Amygdala (tissue), 56 donors: ENCODE data around the gene PLAAT2.
"Not testable (repeated sequence)": the region's sequence is repeated elsewhere in the genome, so short reads cannot be mapped to it uniquely, and the experiment has no call there.

Source experiments
- DNase-seq, 56 donors: peaks; one replicate each; lab custom pipeline; 2025; lab: John Stamatoyannopoulos, UW

PLAAT2 gene

DNA sequence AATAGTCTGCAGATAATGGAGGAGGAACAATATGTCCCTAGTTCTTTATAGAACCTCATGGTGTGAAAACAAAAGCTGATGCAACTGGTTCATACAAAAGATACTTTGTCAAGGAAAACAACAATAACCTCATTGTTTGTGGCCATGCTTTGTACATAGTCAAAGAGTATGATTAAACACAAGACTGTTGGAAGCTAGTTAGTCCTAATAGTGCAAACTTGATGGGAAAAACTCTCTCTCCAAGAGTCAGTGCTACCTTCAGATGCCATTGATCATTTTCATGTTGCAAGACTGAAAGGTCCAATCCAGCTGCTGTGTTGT, 20.1 kb upstream of the PLAAT2 start:
- DNase-seq = peak in 5 of 56 donors; percentile 27 to 87 (median 34)

DNA sequence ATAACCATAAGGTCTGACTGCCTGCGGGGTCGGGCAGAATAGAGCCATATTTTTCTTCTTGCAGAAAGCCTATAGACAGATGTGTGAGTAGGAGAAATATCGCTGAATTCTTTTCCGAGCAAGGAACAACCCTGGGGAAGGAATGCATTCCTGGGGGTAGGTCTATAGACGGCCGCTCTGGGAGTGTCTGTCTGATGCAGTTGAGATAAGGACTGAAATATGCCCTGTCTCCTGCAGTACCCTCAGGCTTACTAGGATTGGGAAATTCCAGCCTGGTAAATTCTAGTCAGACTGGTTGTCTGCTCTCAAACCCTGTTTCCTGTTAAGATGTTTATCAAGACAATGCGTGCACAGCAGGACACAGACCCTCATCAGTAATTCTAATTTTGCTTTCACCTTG, 18.0 kb upstream of the PLAAT2 start:
- not testable (repeated sequence) for DNase-seq

DNA sequence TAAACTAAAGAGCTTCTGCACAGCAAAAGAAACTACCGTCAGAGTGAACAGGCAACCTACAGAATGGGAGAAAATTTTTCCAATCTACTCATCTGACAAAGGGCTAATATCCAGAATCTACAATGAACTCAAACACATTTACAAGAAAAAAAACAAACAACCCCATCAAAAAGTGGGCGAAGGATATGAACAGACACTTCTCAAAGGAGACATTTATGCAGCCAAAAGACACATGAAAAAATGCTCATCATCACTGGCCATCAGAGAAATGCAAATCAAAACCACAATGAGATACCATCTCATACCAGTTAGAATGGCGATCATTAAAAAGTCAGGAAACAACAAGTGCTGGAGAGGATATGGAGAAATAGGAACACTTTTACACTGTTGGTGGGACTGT, 15.7 kb upstream of the PLAAT2 start:
- DNase-seq = not testable (repeated sequence)

DNA sequence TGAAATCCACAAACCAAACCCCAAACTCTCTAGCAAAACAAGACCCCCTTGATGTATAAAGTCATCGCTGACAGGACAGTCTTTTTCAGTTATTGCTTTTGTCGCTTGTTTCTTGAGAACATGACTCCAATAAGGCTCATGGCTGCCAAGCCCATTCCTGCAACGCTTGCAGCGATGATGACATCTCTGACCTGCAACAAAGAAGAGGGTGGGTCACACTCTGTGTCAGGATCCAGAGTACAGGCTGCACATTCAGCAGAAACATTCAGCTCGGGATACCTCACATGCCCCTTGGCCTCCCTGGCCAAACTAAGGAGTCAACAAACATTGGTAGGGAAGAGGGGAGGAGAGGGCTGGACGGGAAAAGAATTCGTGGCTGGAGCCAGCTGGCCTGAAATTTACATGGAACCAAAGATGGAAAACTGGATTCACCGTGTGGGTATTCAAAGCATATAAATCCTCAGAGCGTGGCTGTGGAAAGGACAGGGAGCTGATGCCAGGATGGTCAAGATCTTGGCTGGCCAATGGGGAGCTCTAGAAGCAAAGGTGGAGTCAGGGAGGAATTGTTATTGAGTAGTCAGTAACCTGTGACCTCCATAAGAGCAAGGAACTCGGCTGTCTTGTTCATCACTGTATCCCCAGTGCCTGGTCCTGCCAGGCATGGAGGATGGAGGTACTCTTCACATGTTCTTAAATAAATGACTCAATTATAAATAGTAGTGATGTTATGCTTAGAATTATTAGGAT, 11.8 kb upstream of the PLAAT2 start:
- DNase-seq = no peak

DNA sequence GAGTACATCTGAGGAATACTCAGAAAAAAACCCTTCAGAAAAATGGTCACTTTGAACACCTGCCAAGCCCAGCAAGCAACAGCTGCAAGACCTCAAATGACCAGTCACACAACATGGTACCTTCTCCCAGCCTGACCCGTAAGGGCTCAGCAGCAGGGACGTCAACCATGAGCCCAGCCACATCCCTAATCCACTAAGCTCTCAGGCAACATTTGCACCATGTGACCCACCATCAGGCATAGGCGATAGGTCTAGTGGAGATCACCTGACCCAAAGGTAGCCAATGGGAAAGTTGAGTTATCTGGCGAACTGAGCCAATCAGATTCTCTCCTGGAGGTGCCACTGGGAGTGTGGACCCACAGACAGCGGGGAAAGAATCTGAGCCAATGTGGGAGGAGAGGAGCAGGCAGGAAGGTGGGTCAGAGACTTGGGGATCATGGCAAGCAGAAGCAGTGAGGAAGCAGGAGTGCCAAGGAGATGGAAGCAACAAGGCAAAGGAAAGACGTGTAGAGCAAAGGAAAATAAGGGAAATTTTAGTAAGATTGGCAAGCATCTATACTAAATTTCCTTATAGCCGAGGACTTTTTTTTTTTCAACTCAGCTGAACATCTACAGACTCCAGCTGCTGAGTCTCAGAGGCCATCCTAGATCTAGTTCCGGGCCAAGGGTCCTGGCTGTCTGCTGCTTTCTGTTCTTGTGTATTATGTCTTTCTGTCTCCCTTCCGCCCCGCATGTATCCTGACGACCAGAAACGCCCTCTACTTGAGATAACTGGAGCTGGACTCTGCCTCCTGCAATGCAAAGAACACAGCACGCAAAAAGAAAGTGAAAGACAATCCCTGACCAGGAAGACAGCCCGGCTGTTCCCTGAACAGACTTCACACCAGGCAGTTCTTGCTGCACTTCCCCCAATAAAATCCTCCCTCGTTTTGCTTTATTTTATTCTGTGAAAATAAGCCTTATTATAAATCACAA, 11.0 kb upstream of the PLAAT2 start:
- peak in 9 of 56 donors; percentile 25 to 42 (median 30) for DNase-seq

DNA sequence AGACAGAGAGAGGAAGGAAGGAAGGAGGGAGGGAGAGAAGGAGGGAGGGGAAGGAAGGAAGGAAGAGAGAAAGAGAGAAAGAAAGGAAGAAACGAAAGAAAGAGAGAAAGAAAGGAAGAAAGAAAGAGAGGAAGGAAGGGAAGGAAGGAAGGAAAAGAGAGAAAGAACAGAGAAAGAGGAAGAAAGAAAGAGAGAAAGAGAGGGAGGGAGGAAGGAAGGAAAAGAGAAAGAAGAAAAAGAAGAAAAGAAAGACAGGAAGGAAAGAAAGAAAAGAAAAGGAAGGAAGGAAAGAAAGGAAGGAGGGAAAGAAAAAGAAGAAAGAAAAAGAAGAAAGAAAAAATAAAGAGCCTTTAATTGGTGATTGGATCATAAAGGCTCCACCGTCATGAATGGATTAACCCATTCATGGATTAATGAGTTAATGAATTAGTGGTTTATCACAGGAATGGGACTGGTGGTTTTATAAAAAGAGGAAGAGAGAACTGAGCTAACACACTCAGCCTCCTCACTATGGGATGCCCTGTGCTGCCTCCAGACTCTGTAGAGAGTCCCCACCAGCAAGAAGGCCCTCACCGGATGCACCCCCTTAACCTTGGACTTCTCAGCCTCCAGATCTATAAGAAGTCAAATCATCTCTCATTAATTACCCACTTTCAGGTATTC, 9.0 kb upstream of the PLAAT2 start:
- DNase-seq = no peak

DNA sequence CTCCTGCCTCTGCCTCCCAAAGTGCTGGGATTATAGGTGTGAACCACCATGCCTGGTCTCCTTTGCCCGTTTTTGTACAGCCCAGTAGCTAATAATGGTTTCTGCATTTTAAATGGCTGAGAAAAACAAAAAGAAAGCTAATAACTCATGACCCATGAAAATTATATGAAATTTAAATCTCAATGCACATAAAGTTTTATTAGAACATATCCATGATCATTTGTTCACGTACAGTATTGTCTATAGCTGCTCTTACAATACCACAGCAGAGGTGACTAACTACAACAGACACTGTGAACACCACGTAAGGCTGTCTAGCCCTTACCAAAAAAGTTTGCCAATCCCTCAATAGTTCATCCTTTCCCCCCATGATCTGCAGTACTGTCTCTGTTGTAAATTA, 6.4 kb upstream of the PLAAT2 start:
- no peak for DNase-seq

DNA sequence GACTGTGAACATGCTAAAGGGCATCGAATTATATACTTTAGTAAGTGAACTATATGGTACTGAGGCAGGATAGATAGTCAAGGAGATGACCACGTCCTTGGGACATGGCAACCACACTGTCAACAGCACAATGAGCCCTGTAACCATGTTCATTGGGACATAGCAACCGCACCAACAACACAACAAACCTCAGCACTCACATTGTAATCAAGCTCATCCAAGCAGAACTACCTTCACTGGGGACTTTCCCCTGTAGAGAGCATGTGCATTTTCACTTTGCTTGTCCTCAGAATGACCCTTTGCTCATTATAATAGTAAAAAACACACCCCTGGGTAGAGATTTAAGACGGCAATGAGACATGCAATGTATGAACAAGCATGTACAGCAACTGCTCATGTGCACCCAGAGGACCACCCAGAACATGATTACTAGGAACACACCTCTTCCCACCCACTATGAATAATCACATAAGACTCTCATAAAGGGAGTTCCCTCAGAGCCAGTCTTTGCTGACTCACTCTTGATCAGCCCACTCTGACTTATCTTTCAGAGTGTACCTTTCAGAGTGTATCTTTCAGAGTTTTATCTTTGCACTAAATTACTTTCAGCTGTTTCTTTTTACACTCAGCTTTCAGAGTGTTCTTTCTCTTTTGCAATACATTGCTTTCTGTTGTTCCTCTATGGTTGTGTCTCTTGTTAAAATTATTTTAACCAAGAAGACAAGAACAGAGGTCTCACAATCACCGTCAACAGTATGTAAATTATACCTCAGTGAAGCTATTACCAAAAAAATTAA, 4.1 kb upstream of the PLAAT2 start:
- DNase-seq = no peak

DNA sequence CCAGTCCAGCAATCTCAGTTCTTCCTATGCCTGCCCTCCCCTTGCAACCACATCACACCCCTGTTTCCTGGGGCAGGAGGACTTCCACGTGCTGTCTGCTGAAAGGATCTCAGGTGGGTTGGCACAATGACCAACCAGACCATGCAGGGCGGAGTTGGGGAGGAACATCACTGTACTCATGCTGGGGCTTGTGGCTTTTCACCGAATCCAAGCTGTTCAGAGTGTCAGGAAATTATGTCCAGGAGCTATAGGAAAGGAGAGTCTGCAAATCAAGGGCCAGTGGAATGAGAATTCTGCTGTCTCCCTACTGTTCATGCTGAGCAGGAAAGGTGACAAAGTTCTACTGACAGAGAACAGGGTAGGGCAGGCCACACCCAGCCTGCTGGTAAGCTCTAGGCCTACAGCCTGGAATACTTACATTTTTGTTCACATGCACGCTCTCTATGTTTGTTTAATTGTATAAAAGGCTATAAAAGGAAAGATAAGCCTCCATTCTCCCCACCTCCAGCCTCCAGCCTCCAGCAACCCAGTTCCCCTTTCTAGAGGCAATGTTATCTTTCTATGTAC, 1.7 kb upstream of the PLAAT2 start:
- no peak for DNase-seq

DNA sequence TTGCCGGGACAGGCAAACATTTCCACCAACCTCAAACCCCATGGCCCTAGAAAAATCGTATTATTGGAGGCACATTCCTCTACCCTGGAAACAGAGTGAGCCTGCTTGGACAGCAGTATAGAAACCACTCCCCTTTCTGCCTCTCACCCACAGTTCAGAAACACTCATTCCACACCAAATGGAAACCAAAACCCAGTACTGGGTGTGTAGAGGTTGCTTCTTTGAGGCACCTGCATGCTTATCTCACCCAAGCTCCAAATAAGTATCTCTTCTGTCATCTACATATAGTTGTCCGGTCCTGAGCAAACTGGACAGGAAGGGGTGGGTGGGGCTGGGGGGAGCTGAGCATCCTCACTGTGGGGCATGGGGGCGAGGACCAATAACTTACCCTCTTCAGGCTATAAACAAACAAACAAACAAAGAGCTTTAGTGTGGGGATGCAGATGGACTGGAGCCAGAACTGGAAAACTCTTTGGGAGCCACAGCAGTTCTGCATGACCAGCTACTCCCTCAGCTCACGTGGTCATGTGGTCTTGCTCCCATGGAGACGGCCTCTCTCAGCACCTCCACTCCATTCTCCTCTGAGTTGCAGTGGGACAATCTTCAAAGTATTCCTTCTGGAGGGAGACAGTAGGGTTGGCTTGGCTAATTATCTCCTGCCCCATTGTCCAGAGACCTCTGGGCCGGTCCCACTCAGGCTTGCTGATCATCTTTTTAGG, 1.0 kb upstream of the PLAAT2 start:
- peak in 19 of 56 donors; percentile 14 to 89 (median 30) for DNase-seq

DNA sequence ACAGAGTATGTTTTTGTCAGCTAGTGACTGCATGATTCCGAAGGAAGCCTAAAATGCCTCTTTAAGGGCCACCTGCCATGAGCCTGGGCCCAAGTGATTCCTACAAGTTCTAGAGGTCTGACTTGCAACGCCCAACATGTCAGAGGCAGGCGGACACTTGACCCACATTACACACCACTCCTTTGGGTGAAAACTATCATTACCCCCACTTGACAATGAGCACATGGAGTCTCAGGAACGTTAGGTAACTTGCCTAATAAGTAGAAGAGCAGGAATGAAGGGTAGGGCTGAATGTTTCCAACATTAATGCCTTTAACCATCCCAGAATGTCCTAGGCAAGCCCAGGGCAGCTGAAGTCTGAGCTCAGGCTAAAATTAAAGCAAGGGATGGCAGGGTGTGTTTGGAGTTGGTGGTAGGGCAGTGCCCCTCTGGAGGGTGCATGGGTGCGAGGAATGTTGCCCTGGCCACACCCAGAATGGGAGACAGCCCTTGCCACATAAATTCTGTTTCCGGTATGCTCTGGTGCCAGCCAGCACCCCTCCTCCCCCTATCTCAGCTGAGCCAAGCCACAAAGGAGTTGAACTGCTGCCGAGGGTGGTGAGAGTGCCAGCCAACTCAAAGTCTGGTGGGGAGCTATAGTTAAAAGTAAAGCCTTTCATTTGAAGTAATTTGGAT, 2.5 kb downstream of the PLAAT2 start:
- DNase-seq = peak in 6 of 56 donors; percentile 15 to 40 (median 24)

DNA sequence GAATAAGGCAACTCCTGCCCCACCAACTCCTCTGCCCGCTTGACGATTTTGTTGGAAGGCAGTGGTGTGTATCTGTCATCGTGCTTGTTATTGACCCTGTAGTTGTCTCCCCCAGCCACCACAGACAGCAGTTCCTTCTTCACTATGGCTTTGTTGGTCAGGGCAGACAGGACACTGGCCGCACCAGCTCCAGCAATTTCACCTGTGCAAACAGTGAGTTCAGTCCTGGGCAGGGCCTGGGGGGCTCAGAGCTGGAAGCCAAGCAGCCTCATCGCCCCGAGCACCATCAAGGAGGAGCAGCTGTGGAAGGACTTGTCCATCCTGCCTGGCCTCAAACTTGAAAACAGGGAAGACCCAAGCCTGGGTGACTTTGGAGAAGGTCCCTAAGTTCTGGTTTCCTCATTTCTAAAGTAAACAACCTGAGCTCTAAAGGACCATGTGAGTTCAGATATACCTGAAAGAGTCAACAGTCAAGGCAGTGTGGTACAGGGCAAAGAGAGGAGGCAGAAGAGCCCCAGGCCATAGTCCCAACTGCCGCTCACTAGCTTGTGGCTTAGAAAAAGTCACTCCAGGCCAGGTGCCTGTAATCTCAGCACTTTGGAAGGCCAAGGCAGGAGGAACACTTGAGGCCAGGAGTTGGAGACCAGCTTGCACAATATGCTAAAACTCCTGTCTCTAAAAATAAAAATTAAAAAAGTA, 4.6 kb downstream of the PLAAT2 start:
- no peak for DNase-seq

DNA sequence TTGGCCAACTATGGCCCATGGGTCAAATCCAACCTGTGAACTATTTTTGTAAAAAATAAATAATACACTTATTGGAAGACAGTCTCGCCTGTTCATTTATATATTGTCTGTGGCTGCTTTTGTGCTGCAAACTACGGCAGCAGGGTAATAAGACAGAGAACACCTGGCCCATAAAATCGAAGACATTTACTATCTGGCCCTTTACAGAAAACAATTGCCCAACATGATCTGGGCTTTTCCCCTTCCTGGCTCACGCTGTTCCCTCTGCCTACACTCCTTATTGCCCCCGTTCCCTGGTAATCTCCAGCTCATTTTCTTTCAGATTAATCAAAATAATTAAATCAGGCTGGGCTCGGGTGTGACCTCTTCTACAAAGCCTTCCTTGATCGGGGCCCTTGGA, 5.6 kb downstream of the PLAAT2 start:
- no peak for DNase-seq

DNA sequence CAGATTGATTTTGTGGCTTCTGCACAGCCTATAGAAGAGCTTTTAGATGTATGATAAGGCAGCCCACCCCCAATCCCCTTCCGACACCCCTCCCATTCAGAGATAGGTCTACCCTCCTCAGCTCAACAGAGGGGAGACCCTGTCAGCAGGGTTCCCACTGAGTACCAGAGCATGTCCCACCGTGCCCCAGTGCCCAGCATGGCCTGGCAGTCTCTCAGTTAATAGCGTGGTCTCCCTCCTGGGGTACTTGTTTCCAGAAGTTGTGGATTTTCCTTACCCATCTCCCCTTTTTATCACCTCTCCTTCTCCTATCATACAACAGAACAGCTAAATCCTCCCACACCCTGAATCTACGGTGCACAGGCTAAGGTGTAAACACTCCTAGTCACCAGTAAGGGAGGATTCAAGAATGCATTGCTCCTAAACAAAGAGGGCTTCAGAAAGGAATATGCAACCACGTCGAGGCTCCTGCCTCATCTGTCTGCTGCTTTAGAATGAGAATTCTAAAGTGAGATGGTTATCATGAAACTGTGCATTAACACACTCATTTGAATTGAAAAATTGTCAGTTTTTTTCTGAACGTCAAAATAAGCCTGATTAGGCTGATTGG, 6.7 kb downstream of the PLAAT2 start:
- DNase-seq = no peak

DNA sequence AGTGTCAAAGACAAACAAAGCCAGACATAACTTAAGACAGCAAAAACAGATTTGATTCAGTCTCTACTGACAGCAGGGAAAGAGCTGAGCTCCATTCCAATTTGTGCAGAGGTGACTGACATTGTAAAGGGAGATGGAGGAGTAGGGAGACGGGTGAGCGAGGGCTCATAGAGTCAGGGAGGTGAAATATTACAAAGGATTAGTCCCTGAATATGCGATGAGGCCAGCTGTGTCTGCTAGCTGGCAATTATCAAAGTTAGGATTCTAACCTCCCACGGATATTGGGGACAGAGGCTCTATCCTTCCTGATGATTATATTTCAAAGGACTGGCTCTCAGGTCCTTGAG, 8.3 kb downstream of the PLAAT2 start:
- no peak for DNase-seq

DNA sequence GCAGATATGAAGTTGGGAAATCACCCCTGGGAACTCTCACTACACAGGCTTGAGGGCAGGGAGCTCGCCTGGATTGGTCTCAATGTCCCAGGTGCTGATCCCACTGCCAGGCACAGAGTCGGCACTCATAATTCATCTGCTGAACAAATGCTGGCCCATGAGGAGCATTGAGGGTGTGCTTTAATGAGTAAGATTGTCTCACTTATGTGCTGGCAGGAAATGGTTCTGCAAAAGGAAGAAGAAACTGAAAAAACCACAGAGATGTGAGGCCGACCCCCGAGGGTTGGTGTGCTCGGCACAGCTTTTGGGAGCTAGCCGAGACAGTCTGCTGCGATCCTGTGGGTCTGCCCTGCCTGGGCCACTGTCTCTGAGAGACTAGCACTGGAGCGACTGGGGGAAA, 9.4 kb downstream of the PLAAT2 start:
- DNase-seq = no peak

DNA sequence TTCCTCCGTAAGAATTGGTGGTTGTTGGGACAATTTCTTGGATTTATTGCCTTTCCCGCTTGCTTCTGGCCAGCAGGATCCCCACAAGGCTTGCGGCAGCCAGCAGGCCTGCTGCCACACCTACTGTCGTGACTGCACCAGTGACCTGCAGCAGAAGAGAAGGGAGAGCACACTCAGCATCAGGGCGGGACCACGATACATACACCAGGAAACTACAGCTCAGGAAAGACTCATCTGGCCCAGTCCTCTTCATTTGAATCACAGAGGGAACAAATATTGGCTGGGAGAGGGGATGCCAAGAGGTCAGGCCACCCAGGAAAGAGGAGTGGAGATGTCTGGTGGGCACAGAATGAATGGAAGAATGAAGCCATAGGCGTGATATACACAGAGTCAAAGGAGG, 10.3 kb downstream of the PLAAT2 start:
- DNase-seq = no peak

DNA sequence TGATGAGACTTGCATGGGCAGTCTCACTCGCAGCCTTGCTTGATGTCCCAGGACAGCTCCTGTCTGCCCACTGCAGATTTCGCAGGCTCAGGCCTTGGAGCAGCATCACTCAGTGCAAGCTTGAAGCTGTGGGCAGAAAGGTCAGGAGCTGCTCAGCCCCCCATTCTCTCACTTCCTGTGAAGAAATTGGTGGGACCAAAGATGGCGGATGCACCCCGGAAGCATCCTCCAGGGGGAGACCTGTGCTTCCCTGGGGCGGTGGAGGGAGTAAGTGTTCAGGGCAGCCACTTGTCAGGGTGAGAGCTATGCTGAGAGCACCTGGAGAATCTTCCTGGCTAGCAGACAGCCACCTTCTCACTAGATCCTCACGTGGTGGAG, 11.3 kb downstream of the PLAAT2 start:
- DNase-seq = no peak
